ENCODE data around the gene NANOS1. TPM values are rescaled to one million over a fixed set of nuclear protein-coding genes. Genes with fewer than 3 reads are reported as not detected.

The NANOS1 gene, protein sequence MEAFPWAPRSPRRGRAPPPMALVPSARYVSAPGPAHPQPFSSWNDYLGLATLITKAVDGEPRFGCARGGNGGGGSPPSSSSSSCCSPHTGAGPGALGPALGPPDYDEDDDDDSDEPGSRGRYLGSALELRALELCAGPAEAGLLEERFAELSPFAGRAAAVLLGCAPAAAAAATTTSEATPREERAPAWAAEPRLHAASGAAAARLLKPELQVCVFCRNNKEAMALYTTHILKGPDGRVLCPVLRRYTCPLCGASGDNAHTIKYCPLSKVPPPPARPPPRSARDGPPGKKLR
- under 1 TPM; 0.06 to 0.10 TPM for total RNA-seq

DNA sequence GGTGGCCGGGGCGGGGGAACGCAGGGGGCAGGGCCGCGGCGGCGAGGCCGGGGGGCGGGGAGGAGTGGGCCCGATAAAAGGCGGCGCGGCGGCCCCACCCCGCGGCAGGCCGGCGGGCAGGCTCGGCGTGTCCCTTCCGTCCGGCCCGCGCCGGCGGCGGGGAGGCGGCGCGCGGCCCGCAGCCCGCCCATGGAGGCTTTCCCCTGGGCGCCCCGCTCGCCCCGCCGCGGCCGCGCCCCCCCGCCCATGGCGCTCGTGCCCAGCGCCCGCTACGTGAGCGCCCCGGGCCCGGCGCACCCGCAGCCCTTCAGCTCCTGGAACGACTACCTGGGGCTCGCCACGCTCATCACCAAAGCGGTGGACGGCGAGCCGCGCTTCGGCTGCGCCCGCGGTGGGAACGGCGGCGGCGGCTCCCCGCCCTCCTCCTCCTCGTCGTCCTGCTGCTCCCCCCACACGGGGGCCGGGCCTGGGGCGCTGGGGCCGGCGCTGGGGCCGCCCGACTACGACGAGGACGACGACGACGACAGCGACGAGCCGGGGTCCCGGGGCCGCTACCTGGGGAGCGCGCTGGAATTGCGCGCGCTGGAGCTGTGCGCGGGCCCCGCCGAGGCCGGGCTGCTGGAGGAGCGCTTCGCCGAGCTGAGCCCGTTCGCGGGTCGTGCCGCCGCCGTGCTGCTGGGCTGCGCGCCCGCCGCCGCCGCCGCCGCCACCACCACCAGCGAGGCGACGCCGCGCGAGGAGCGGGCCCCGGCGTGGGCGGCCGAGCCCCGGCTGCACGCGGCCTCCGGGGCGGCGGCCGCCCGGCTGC lies at the start of gene NANOS1:
NANOS1 (plus strand) TSS at position 102 of the 808 bp plus-strand sequence; CDS start at position 190, 88 bp downstream.
- POLR2A ChIA-PET, result interaction anchor here (0.6 kb wide), 1 partner anchor 676 kb away, joined by 5 read pairs; no protein-coding TSS in a partner anchor
- CTCF ChIA-PET, result no interaction called here

DNA sequence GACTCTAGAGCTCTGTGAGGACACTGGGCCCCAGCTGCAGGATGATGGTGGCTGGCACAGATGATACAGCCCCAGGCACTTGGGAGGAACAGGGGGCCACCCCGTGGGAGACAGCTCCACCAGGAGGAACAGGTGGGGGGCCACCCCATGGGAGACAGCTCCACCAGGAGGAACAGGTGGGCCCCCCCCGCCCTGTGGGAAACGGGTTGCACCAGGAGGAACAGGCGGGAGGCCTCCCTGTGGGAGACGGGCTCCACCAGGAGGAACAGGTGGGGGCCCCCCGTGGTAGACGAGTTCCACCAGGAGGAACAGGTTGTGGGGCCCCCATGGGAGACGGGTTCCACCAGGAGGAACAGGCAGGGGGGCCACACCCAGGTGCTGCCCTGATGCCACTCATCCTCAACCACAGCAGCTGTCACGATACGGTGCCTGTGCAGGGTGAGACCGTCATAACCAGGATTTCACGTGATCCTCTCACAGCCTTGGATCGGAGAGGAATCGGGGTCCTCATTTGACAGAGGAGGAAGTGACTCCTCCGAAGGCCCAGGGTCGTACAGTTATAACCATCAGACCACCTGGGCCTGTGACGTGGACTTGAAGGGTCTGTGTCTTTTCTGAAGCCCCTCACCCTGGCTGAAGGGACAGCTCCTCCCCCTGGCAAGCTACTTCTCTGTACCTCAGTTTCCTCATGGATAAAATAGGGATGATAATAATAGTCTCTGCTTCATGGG lies 49.2 kb upstream of the NANOS1 start:
- ChIA-PET POLR2A (no interaction called here), CTCF (no interaction called here)

DNA sequence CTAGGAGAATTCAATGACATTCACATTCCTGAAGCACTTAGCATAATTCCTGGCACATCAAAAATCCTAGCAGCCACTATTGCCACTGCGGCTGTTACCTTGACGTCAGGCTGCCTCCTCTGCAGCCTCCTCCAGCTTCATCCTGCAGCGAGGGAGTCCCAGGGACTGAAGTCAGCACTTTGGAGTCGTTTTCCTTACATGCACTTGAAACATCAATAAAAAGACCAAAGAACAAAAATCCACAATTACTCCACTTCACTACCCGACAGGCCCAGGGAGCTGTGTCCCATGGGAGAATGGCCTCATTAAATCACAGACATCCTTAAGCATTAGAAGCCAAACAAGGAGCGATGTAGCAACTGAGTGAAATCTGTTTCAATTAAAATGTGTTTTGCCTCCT lies 48.6 kb upstream of the NANOS1 start:
- CTCF ChIA-PET, result no interaction called here
- POLR2A ChIA-PET, result no interaction called here

DNA sequence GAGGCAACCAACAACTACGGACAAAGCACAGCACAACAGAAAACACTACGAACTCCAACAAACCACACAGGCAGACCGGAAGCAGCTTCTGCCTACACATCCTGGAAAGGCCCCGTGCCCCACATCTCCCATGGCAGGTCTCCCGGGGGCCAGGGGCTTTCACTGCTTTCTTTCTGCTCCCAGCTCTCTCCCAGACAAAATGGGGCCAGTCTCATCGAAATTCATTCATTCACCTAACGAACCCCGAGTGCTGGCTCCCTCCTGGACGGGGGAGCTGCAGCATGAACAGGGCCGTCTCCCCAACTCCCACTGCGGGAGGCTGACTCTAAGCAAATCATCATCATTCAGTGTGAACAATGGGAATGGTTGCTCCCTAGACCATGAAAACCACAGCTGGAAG lies 47.6 kb upstream of the NANOS1 start:
- ChIA-PET POLR2A (no interaction called here), CTCF (no interaction called here)

DNA sequence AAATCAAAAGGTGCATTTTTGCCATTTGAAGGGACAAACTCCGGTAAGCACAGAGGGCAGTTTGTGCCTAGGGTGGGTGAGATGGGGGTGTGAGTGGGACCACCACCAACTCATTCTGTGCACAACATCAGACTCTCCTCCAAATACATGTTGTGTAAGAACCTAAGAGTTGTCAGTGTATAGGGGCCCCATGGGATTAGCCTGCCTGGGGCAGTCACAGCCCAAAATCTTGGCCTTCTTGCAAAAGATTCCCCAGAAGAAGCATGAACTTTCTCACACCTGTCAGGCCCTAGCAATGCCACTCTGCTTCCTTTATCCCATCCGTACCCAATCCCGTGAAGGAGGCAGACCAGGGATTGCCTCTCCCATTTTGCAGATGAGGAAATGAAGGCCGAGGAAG lies 47.1 kb upstream of the NANOS1 start:
- CTCF ChIA-PET, result no interaction called here
- POLR2A ChIA-PET, result no interaction called here

DNA sequence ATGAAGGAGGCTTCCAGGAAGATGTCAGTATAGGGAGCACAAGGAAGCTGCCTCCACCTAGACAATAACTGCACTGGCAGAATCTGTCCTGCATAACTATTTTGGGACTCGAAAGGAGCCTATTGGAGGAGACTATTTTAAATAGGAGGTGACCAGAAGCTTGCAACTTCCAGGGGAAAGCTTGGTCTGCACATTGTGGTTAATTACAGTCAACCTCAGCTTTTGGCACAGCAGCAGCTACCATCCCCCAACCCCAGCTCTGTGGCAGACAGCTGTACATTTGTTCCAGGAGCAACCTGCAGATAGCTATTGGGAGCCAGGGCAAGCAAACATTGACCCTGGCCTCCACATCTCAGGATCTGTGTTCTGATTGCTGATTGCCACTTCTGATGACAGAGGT lies 46.3 kb upstream of the NANOS1 start:
- POLR2A ChIA-PET, result no interaction called here
- CTCF ChIA-PET, result no interaction called here

DNA sequence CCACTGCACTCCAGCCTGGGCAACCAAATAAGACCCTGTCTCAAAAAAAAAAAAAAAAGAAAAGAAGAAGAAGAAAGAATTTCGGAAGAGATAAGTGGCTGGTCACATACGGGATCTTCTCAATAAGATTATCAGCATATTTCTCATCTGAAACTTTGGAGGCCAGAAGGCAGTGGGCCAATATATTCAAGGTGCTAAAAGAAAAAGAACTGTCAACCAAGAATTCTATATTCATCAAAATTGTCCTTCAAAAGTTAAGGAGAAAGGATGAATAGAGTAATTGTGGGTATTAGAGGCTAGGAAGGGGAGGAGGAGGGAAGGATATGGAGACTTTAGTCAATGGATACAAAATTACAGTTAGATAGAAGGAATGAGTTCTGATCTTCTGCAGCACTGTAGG lies 43.9 kb upstream of the NANOS1 start:
- ChIA-PET CTCF (no interaction called here), POLR2A (no interaction called here)

DNA sequence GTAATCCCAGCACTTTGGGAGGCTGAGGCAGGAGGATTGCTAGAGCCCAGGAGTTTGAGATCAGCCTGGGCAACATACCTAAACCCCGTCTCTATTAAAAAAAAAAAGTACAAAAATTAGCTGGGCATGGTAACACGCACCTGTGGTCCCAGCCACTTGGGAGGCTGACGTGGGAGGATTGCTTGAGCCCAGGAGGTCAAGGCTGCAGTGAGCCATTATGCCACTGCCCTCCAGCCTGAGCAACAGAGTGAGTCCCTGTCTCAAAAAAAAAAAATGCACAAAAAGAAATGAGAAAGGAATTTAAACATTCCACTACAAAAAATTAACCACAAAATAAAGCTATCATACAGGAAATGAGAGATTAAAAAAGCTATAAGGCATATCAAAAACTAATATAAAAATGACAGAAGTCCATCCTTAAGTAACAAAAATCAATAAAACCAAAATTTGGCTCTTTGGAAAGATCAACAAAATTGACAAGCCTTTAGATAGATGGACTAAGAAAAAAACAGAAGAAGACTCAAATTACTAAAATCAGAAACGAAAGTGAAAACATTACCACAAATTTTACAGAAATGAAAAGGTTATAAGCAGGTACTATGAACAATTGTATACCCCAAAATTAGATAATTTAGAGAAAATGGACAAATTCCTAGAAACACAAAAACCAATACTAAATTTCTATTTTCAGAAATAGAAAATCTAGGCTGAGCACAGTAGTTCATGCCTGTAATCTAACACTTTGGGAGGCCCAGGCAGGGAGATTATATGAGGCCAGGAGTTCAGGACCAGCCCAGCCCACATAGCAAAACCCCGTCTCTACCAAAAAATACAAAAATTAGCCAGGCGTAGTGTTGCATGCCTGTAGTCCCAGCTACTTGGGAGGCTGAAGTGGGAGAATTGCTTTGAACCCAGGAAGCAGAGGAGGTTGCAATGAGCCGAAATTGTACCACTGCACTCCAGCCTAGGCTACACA lies 42.4 kb upstream of the NANOS1 start:
- ChIA-PET POLR2A (interaction anchor here (0.7 kb wide), 1 partner anchor 23 kb away, joined by 4 read pairs; no protein-coding TSS in a partner anchor), CTCF (no interaction called here)

DNA sequence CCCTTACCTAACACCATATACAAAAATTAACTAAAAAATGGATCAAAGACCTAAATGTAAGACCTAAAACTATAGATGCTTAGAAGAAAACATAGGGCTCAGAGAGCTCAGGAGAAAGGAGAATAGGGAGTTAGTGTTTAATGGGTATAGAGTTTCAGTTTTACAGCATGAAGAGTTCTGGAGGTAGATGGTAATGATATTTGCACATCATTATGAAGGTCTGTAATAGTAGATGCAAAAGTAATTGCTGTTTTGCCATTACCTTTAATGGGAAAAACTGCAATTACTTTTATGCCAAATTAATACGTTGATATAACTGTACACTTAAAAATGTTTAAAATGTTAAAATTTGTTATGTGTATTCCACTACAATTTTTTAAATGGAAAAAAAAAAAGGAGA lies 39.2 kb upstream of the NANOS1 start:
- POLR2A ChIA-PET, result no interaction called here
- CTCF ChIA-PET, result no interaction called here

DNA sequence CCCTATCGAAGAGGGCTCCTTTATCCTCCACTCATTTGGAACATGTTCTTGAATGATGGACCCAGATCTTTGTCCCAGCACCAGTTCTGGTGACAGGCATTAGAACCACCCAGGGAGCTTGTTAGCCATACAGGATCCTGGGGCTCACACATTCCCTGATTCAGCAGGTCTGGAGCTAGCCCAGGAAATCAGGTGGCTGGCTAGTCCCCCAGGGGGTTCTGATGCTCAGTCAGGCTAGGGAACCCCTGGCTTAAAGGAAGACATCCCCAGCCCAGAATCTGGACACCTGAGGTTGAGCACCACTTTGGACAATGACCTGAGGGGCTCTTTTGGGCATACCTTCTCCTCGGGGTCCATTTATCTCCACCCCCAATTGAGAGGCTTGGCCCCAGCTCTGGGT lies 37.0 kb upstream of the NANOS1 start:
- ChIA-PET POLR2A (no interaction called here), CTCF (no interaction called here)

DNA sequence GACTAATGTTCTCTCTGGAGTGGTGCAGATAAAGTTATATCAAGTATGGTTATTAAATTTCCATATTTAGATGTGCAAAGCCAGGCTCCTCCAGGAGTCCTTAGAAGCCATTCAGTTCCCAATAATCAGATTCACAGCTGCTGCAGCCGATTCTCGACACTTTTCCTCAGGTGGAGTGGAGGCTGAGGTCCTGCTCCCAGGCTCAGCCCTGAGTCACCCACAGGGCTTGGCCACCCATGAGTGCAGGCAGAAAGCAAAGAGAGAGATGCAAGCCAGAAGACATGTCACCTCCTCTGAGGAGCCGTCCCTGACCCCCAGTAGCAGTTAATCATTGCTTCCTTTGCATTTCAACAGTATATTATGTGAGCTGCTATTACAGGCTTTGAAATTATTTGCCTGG lies 36.3 kb upstream of the NANOS1 start:
- ChIA-PET POLR2A (no interaction called here), CTCF (no interaction called here)

DNA sequence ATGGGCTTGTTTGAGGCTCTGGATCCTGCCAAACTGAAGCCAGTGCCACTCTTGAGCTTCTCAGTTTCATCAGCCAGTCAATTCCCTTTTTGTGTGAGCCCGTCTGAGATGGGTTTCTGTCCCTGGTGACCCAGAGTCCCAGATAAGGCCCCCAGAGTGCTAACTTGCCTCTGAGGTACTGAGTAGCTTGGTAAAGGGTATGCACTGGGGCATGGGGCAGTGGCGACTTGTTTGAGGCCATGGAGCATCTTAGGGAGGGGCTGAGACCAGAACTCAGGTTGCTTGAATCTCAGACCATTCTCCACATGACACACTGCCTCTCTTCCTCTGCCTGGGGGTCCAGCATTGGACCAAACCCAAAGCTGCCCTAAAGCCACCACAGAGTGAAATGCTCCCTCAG lies 35.2 kb upstream of the NANOS1 start:
- POLR2A ChIA-PET, result no interaction called here

DNA sequence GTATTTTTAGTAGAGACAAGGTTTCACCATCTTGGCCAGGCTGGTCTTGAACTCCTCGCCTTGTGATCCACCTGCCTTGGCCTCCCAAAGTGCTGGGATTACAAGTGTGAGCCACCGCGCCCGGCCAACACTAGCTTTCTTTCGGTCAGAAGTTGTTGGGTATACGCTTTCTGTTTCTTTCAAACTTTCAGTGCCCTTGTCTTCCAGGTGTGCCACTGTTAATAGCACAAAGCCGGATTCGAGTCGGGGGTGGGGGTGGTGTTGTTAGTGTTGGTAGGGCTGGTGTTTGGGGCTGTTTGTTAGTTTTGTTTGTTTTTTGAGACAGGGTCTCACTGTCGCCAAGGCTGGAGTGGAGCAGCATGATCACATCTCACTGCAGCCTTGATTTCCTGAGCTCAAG lies 33.8 kb upstream of the NANOS1 start:
- ChIA-PET POLR2A (no interaction called here), CTCF (no interaction called here)

More for the DNA sequence above, 35.2 kb upstream of the NANOS1 start:
- CTCF ChIA-PET, result no interaction called here

DNA sequence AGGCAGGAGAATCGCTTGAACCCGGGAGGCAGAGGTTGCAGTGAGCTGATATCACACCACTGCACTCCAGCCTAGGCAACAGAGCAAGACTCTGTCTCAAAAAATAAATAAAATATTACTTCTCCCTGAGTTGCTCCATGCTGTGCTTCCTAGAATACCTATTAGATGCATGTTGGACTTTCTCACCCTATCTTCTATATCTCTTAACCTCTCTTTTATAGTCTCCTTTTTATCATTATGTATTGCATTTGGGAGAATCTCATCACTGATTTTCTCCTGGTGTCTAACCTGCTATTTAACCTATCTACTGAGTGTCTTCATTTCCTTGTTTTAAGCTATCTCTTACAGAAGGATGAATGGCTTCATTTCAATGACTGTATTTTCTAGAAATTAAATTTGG lies 32.1 kb upstream of the NANOS1 start:
- POLR2A ChIA-PET, result no interaction called here
- CTCF ChIA-PET, result interaction anchor here (0.7 kb wide), 1 partner anchor 946 kb away, joined by 3 read pairs; no protein-coding TSS in a partner anchor

DNA sequence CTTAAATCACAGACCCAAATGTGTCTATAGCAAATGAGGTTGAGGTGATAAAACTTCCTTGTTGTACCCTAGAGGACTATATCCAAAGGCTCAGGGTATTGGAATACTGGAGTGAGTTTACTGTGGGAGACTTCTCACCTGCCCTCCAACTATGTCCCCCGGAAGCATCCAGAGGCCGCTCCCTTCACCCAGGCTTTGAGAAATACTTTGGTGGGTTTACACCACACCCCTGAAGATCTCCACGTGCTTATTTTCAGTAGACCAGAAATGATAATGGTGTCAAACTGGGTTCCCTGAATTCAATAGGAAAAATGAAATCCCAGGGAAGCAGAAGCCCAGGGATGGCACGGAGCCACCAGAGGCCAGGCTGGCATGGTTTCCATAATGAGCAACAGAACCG lies 31.3 kb upstream of the NANOS1 start:
- POLR2A ChIA-PET, result no interaction called here
- CTCF ChIA-PET, result interaction anchor here (0.7 kb wide), 1 partner anchor 945 kb away, joined by 3 read pairs; no protein-coding TSS in a partner anchor

DNA sequence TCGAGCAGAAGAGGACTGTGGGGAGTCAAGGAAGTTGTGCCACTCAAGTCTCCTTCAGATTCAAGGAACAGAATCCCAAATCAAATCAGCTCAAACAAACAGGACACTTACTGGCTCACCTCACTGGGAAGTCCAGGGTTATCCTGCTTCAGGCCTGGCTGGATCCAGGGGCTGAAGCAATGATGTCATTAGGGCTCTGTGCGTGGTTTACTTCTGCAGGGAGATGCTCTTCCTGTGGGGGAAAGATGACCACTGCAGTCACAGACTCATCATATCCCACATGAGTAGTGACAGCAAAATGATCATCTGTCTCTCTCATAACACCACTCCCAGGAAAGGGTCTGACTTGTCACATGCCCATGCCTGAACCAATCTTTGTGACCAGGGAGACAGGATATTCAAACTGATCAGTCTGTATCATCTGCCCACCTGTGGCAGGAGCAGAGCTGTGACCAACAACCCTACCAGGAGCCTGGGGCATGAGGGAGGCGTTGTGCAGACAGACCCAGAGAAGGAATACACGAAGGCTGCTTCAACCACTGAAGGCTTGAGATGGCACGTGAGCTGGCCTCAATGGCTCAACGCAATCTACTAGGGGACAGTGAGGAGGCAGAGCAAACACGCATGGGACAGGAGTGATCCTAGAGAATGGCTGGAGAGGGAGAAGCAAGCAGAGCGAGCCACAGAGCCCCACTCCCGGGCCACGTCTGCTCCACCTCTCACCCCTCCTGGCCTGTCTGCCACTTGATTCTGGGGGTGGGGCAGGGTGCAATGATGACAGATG lies 27.6 kb upstream of the NANOS1 start:
- CTCF ChIA-PET, result no interaction called here

DNA sequence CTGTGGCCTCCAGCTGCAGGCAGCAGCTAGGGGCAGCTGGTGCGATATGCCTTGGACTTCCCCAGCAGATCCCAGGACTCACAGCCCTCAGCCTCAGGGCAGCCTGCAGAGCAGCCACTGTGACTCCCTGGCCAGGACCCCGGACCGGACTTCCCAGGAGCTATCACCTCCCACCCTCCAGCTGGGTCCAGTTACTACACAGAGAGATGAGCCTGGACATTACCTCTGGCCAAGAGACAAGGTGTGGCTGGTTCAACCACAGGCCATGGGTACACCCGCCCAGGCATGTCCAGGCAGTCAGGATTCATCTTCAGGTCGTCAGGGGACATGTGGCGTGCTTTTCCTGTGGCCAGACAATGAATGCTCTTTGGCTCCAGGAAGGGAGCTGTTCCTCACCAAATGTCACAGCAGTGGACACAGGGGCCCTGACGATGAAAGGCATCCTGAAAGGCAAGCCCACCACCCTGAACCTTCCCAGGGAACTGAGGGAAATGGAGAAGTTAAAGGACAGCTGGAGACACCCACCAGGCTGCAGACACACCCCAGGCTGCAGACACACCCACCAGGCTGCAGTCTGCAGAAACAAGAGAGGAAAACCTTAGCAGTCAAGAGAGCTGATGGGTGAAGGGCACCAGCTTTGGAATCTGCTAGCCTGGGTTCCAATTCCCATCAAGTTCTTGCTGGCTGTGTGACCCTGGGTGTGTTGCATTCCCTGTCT lies 25.8 kb upstream of the NANOS1 start:
- POLR2A ChIA-PET, result no interaction called here
- CTCF ChIA-PET, result no interaction called here

More for the DNA sequence above, 27.6 kb upstream of the NANOS1 start:
- POLR2A ChIA-PET, result no interaction called here

DNA sequence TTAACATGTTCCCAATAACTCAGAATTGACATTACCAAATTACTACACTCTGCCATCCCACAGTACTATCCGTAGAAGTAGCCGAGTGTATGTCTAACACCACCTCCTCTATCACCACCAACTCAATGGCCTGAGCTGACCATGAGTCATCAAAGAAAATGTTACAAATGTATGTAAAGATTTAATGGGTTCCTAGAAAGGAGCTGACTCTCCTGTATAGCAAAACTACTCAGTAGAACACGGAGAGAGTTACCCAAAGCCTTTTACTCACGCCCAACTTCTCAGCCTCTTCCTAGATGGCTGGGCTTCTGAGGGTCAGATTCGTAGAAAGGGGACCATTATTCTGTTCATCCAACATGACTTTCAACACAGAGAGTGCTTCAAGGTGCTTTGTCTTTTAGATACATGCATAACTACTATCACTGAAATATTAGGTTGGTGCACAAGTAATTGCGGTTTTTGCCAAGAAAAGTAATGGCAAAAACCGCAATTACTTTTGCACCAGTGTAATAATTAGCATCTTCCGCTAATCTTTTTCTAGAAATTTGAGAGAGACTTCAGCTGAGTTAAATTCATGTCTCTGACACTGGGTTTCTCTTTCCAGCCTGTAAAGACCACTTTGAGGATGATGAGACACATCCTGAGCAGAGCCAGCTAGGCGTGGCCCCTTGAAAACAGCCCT lies 24.0 kb upstream of the NANOS1 start:
- POLR2A ChIA-PET, result no interaction called here
- CTCF ChIA-PET, result no interaction called here

Measured in activated CD8-positive, alpha-beta memory T cell treated with anti-CD3 and anti-CD28 coated beads for 36 hours (primary cell).